ENCODE data around the gene KANSL1. TPM values are rescaled to one million over a fixed set of nuclear protein-coding genes. Genes with fewer than 3 reads are reported as not detected.

Gene KANSL1
- polyA plus RNA-seq, 3 donors = 3.1 to 31.9 (median 4.6) TPM

GRCh38 chr17:46195217-46195855, 2.1 kb upstream of the KANSL1 start:
- H3K4me1 Mint-ChIP-seq = peaks cover 20% of the 10 kb centered on the region

More at GRCh38 chr17:46195217-46195855, 2.1 kb upstream of the KANSL1 start:
- no peaks in the 10 kb centered on the region for H3K27me3 ChIP-seq (ENCODE audit: control insufficient read depth in 2 of 2, insufficient read depth in 2 of 2, low read length in 2 of 2)
- no peaks in the 10 kb centered on the region for H3K9me3 ChIP-seq (replicated peaks in 1 of 2; ENCODE audit: control insufficient read depth in 1 of 2, insufficient read depth in 1 of 2, low read length in 2 of 2)
- H3K36me3 Mint-ChIP-seq = peaks cover 0 to 7% of the 10 kb centered on the region in 2 donors
- no peaks in the 10 kb centered on the region for H3K27me3 Mint-ChIP-seq (ENCODE audit: low read depth in 3 of 3)
- H3K9me3 Mint-ChIP-seq = no peaks in the 10 kb centered on the region
- DNase-seq = no peak
- H3K4me3 Mint-ChIP-seq = no peak overlapping the region
- peak overlapping the region in 5 of 7 donors; percentile 89 to 98 (median 92) for H3K27ac Mint-ChIP-seq
- H3K27ac ChIP-seq (ENCODE audit: low read depth in 1 of 2, low read length in 2 of 2) = peak overlapping the region in 1 of 2 donors; percentile 91
- H4K20me1 ChIP-seq (ENCODE audit: insufficient read depth, low read length) = peaks cover 16% of the 10 kb centered on the region
- H3K4me3 ChIP-seq (replicated peaks in 1 of 3; ENCODE audit: low read depth in 2 of 3, low read length in 3 of 3) = peak overlapping the region in 1 of 3 experiments; percentile 95
- peak; percentile 52 for TF ChIP-seq CTCF (IDR thresholded peaks at IDR 0.05)
- H3K9ac ChIP-seq (ENCODE audit: insufficient read depth, low read length, poor library complexity, severe bottlenecking) = no peak overlapping the region
- H3K36me3 ChIP-seq (replicated peaks in 1 of 2; ENCODE audit: control insufficient read depth in 1 of 2, insufficient read depth in 2 of 2, low read length in 2 of 2) = no peaks in the 10 kb centered on the region
- peak overlapping the region; percentile 83 for H3K4me2 ChIP-seq (replicated peaks; ENCODE audit: extremely low read depth, low read length, poor library complexity, severe bottlenecking)
- H3K79me2 ChIP-seq (ENCODE audit: insufficient read depth, low read length) = peaks cover 73% of the 10 kb centered on the region
- H2AFZ ChIP-seq (ENCODE audit: insufficient read depth, low read depth, low read length, poor library complexity, severe bottlenecking) = no peak overlapping the region
- H3K4me1 ChIP-seq (ENCODE audit: control insufficient read depth in 1 of 2, insufficient read depth in 2 of 2, low read length in 2 of 2) = peaks cover 14 to 21% of the 10 kb centered on the region in 2 donors
- WGBS (ENCODE audit: insufficient coverage) = 100% methylated on average over 1 of the region's 5 CpGs
- intact Hi-C loops (cut with micrococcal nuclease) = loop anchor here (2.0 to 10.0 kb wide), 4 partner anchors 17 to 141 kb away; no protein-coding TSS in a partner anchor

Data from CD14-positive monocyte (primary cell).